GM11168 (cell line): ENCODE data around the gene RASL10B.
"Not testable (repeated sequence)": the region's sequence is repeated elsewhere in the genome, so short reads cannot be mapped to it uniquely, and the experiment has no call there.

Experiments
- in situ Hi-C: fragments of 300-500 bp; cut with MboI; formaldehyde crosslinking; loops from one replicate; pipeline ENCODE4 v1.12.0; 2022; ENCODE audit warnings: low sequenced_read_pairs; ENCODE audit not compliant: unreplicated experiment

Gene RASL10B

DNA sequence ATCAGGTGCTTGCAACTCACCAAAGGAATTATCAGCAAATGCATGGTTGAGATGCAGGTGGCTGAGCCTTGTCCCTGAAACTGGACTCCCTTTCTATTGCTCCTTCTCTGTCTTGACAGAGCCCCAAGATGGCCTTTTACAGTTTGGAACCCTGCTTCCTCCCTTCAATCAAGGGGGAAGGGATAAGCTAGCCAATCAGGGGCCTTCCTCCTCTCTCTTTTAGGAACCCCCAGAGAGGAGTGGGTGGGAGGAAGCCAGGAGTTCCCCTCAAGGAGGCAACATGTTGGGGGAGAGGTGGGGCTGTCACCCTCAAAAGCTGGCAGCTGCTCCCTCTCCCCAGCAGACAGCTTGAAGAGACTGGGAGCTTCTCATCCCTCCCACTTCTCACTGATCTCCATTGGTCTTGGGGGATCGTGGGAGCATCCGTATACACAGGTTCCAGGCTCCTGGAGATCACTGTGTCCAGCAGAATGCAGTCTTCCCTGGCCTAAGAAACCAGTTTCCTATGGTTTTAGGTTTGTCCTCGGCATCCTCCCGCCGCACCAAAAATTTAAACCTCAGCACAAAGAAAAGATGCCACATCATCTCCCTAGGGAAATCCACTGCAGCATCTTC lies 7.2 kb downstream of the RASL10B start:
- in situ Hi-C loops: loop anchor here (25.0 kb wide), 1 partner anchor 576 kb away; no protein-coding TSS in a partner anchor

- in situ Hi-C loops: loop anchor here (10.0 to 25.0 kb wide), 2 partner anchors 125 to 578 kb away; no protein-coding TSS in a partner anchor
Measured at GRCh38 chr17:35740216-35740615, 8.8 kb downstream of the RASL10B start.

GRCh38 chr17:35740997-35741931 lies 9.8 kb downstream of the RASL10B start:
- in situ Hi-C loops: loop anchor here (10.0 to 25.0 kb wide), 2 partner anchors 126 to 579 kb away; no protein-coding TSS in a partner anchor

GRCh38 chr17:35742496-35742895 lies 11.1 kb downstream of the RASL10B start:
- in situ Hi-C loops: loop anchor here (10.0 to 25.0 kb wide), 2 partner anchors 128 to 580 kb away; no protein-coding TSS in a partner anchor

DNA sequence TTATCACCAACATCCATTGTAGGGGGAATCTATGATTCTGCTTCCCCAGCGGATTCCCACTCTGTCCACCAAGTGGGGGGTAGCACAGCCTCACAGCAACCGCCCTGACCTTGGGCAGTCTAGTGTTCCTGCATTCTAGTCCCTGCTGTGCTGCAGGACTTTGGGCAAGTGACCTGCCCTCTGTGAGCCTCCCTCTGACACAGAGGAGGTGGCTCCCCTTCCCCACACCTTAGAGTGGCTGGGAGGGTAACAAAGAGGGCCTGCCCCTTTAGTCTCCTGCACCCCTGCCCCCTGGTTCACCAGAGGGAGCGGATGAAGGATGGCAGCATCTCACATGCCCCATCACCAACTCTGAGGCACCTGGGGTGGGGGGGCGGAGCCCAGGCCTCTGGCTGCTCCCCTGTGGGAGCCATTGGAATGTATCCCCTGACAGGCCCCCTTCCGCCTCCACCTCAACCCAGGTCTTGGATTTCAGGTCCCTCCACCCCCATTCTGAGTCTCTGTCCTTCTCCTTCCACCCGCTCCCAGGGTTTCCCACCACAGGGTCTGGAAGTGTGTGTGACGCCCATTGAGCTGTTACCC lies 11.5 kb downstream of the RASL10B start:
- in situ Hi-C loops: loop anchor here (10.0 to 25.0 kb wide), 2 partner anchors 128 to 581 kb away; no protein-coding TSS in a partner anchor

DNA sequence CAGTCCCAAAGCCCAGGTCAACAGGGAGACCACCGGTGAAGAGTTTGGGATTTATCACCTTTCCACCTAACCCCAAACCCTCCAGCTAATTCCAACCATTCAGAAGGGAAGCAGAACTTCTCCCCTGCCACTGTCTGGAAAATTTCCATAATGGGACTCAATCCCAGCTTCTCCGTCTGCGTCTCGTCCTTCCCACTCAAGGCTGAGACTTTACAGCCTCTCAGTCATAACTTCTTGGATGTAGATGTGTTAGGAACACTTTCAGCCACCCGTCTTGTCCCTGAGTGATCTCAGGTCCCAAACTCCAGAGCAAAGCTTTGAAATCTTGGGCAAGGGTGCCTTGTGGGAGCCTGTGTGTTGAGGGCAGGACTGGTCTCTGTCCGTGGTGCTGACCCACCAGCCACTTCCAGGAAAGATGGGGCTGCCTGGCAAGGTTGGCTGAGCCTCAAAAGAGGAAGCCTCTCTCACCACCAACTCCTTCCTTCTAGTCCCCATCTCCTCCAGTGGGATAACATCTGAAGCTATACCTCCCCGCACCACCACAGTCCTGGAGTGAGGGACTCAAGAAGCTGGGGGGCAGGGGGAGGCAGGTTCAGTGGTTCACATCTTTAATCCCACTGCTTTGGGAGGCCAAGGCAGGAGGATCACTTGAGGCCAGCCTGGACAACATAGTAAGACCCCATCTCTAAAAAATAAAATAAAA lies 12.3 kb downstream of the RASL10B start:
- in situ Hi-C loops: loop anchor here (10.0 to 25.0 kb wide), 2 partner anchors 129 to 581 kb away; no protein-coding TSS in a partner anchor

GRCh38 chr17:35744830-35745229 lies 13.4 kb downstream of the RASL10B start:
- in situ Hi-C loops: loop anchor here (10.0 to 25.0 kb wide), 2 partner anchors 130 to 583 kb away; no protein-coding TSS in a partner anchor

- in situ Hi-C loops: loop anchor here (10.0 to 25.0 kb wide), 2 partner anchors 130 to 583 kb away; no protein-coding TSS in a partner anchor
Measured at GRCh38 chr17:35745246-35745645, 13.8 kb downstream of the RASL10B start.

DNA sequence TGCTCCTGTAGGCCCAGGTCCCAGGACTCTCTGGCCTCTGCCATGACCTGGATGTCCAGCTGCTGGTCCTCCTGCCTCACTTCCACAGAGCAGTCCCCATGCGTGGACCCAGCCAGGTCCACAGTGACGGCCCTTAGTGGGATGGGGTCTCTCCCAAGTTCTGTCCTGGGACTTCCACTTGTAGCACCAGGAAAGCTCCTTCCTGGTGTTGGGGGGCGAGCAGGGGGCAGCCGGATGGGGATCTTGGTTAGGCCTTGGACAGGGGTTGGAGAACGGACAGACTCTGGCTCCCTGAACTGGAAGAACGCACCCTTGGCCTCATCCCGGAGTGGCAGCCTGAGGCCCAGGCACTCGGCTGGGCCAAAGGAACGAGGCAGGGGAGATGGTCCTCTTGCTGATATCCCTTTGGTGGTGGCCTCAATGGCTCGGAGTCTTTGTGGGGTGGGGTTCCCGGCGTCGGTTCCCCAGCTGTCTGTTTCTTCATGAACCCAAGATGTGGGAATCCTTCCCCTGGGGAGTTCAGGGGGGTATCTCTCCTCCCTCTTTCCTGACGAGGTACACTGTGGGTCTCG lies 14.4 kb downstream of the RASL10B start:
- in situ Hi-C loops: loop anchor here (10.0 to 25.0 kb wide), 2 partner anchors 131 to 584 kb away; no protein-coding TSS in a partner anchor

- in situ Hi-C loops: loop anchor here (10.0 to 25.0 kb wide), 2 partner anchors 133 to 585 kb away; no protein-coding TSS in a partner anchor
Measured at GRCh38 chr17:35747540-35748017, 16.1 kb downstream of the RASL10B start.

- in situ Hi-C loops: loop anchor here (10.0 to 25.0 kb wide), 2 partner anchors 134 to 586 kb away; no protein-coding TSS in a partner anchor
Measured at GRCh38 chr17:35748341-35748841, 17.0 kb downstream of the RASL10B start.

DNA sequence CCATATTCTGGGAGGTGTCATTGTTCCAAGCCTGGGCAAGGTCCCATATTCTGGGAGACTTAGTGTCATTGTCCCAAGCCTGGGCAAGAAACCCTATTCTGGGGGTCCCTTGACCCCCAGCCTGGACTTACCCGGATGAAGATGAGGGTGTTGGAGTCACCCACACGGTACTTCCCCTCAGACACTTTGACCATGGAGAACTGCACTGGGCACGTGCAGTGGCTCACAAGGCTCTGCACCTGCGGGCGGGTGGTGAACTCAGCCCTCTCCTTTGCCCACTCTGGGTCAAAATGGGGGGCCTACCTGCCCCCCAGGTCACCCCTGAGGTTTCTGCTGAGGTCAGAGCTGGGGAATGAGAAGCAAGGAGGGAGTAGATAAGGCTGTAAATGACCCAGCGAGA lies 17.5 kb downstream of the RASL10B start:
- in situ Hi-C loops: loop anchor here (10.0 to 25.0 kb wide), 2 partner anchors 134 to 587 kb away; no protein-coding TSS in a partner anchor

DNA sequence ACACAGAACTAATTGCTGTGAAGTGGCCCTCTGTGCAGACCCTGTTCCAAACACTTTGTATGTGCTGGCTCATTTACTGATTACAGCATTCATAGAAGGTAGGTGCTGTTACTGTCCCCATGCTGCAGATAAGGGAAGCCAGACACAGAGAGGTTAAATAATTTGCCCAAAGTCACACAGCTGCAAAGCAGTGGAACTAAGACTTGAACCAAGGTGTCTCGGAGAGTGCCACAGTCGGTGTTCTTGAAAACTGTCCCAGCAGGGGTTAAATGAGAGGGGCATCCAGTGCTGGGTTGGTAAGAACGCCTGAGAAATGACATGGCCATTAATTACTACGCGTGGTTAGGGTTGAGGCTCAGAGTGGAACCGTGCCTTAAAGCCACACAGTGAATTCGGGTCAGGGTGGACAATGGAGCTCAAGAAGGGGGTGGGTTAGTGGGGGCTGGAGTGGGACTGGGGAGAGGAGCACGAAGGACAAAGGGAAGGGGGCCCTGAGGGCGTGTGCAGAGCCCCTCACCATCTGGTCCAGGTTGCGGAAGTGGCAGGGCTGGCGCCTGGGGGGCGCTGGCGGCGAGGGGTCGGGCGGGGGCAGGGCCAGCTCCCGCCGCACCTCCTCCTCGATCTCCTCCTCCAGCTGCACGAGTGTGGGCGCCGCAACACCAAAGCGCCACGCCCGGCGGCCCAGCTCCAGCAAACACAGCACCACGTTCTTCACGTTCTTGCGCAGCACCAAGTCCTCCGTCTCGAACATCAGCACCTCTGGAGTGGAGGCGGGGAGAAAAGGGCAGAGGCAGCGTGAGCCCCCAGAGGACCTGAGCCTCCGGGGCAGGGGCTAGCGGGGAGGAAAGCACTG lies 18.3 kb downstream of the RASL10B start:
- in situ Hi-C loops: loop anchor here (10.0 to 25.0 kb wide), 2 partner anchors 135 to 587 kb away; no protein-coding TSS in a partner anchor

- in situ Hi-C loops: no loop called here
Measured at GRCh38 chr17:35750526-35751395, 19.3 kb downstream of the RASL10B start.

DNA sequence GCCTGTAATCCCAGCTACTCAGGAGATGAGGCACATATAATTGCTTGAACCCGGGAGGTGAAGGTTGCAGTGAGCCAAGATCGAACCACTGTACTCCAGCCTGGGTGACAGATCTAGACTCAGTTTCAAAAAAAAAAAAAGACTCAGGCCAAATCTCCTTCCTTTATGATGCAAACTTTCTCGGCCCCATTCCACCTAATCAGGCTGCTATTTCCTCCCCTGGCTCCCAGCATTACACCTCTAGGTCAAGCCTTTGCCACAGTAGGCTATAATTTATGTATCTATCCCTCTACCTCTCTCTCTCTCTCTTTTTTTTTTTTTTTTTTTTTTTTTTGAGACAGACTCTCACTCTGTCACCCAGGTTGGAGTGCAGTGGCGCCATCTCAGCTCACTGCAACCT lies 20.1 kb downstream of the RASL10B start:
- in situ Hi-C loops: not testable (repeated sequence)

DNA sequence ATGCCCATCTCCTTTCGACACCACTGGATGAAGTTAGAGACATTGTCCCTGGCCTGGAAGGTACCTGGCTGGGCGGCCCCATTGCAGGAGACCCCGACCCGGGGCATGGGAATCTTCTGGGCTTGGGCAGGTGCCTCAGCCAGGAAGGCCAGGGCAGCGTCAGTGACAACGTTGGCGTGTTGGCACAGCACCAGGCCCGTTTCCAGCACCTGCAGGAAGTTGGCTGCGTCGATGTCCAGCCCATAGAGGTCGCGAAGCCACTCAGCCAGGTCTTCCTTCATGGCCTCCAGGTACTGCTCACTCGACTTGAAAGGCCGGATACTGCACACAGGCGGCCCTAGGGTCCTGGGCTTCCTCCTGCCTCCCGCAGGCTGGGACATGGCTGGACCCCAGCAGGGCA lies 21.0 kb downstream of the RASL10B start:
- in situ Hi-C loops: no loop called here
